GM20000 (cell line): ENCODE data around the gene BEND5.
A peak's percentile ranks its signal among the peaks of the same experiment; 100 is the strongest.

Experiments
- DNase-seq: peaks from one replicate; pipeline ENCODE4 v3.0.0; 2012; ENCODE audit warnings: low spot score
- CTCF ChIP-seq: IDR thresholded peaks from 2 replicates; pipeline ENCODE4 v1.5.1; 2012; ENCODE audit warnings: mild to moderate bottlenecking, control low read depth; ENCODE audit errors: extremely low read depth, missing control alignments

BEND5 gene

GRCh38 chr1:48776393-48777218 lies at the start of gene BEND5:
TSS of gene BEND5 (minus strand) at chr1:48776891. CDS start at chr1:48776831, 60 bp downstream.
- DNase-seq = no peak
- TF ChIP-seq CTCF = no peak

- DNase-seq = no peak
These were observed 46.5 kb upstream of the BEND5 start for GRCh38 chr1:48823168-48823567.

GRCh38 chr1:48820491-48820890 lies 43.8 kb upstream of the BEND5 start:
- TF ChIP-seq CTCF = no peak
- DNase-seq = no peak

More at GRCh38 chr1:48823168-48823567, 46.5 kb upstream of the BEND5 start:
- TF ChIP-seq CTCF = no peak

GRCh38 chr1:48817505-48818114 lies 40.9 kb upstream of the BEND5 start:
- DNase-seq = peak; percentile 51
- TF ChIP-seq CTCF = peak; percentile 79

- no peak for DNase-seq
- TF ChIP-seq CTCF = no peak
These were observed 34.0 kb upstream of the BEND5 start for GRCh38 chr1:48810740-48811139.

GRCh38 chr1:48808496-48808895 lies 31.8 kb upstream of the BEND5 start:
- DNase-seq = no peak
- TF ChIP-seq CTCF = no peak

- TF ChIP-seq CTCF = no peak
- DNase-seq = no peak
These were observed 31.0 kb upstream of the BEND5 start for GRCh38 chr1:48807554-48808260.
